ENCODE results near the gene EVA1C.

The EVA1C gene

DNA sequence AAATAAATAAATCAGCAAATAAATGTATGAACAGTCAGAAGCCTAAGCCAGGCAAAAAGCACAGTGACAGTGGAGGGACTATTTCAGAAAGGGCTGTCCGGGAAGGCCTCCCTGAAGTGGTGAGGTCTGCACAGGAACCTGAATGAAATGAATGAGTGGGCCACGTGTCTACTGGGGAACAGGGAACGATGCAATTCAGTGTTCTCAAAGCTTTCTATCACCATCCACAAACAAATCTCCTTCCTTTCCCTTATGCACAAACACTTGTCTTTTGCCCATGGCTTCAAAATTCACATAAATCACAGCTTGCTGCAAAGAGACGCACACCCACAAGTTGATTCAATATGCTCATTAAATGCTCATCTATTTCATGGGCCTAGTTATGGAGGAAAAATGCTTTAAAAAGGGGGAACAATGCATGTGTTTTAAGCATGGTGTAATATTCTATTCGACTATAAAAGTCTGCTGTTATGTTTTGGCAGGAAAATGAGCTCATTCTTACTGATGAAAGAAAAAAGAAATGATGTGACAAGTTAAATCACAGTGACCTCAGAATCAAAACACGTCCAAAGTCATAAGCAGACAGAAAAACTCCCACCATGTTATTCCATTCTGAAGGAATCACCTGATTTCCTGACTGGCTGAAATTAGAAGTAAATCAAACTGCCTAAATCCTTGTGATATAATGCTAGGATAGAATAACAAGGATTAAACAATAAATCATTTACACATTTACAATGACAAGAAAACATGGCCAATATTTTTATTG is 41.3 kb upstream of the EVA1C start:
- Histone ChIP-seq H3K9me3 (ENCODE audit: insufficient read depth, low read length) (no peaks in the 10 kb centered on the region), H3K4me1 (ENCODE audit: insufficient read depth, insufficient read length) (no peaks in the 10 kb centered on the region), H3K27me3 (ENCODE audit: insufficient read depth, insufficient read length) (no peaks in the 10 kb centered on the region), H3K4me3 (ENCODE audit: insufficient read length, low read depth) (no peak overlapping the region), H3K36me3 (ENCODE audit: insufficient read depth, insufficient read length, low read length) (peaks cover 99% of the 10 kb centered on the region), H3K9ac (ENCODE audit: insufficient read length, low read depth) (no peak overlapping the region)
- DNase-seq (ENCODE audit: low read depth, low spot score), result no peak
- TF ChIP-seq ZNF274 (IDR thresholded peaks at IDR 0.05; ENCODE audit: low read depth, low read length) (no peak), SUZ12 (IDR thresholded peaks at IDR 0.05; ENCODE audit: extremely low read depth, insufficient read depth, insufficient read length) (no peak), YY1 (IDR thresholded peaks at IDR 0.05; ENCODE audit: insufficient read depth, insufficient read length) (no peak)

- TF ChIP-seq YY1 (IDR thresholded peaks at IDR 0.05; ENCODE audit: insufficient read depth, insufficient read length) (no peak), SUZ12 (IDR thresholded peaks at IDR 0.05; ENCODE audit: extremely low read depth, insufficient read depth, insufficient read length) (no peak), ZNF274 (IDR thresholded peaks at IDR 0.05; ENCODE audit: low read depth, low read length) (no peak)
- H3K4me3 ChIP-seq (ENCODE audit: insufficient read length, low read depth), result no peak overlapping the region
- H3K27me3 ChIP-seq (ENCODE audit: insufficient read depth, insufficient read length), result no peaks in the 10 kb centered on the region
- DNase-seq (ENCODE audit: low read depth, low spot score), result no peak
- no peaks in the 10 kb centered on the region for H3K4me1 ChIP-seq (ENCODE audit: insufficient read depth, insufficient read length)
- H3K9ac ChIP-seq (ENCODE audit: insufficient read length, low read depth), result no peak overlapping the region
- peaks cover 98% of the 10 kb centered on the region for H3K36me3 ChIP-seq (ENCODE audit: insufficient read depth, insufficient read length, low read length)
- no peaks in the 10 kb centered on the region for H3K9me3 ChIP-seq (ENCODE audit: insufficient read depth, low read length)
Measured at GRCh38 chr21:32371913-32372314, 40.6 kb upstream of the EVA1C start.

DNA sequence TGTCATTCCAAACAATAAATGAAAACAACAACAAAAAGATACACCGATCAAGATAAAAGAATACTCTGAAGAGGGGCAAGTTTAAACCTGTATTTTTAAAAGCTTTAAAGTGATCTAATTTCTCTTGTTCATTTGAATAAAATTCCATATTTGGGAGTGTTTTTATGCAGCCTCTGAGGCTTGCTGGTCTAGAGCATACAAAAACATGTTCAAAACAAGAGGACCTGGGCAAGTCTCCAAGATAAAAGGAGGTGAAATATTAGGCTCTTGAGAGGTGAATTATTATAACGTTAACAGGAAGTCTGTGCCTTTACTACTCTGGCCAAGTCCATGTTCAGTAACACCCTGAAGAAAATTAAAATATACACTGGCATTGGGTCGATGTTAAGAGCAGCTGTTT is 39.8 kb upstream of the EVA1C start:
- Histone ChIP-seq H3K36me3 (ENCODE audit: insufficient read depth, insufficient read length, low read length) (peaks cover 98% of the 10 kb centered on the region), H3K4me1 (ENCODE audit: insufficient read depth, insufficient read length) (no peaks in the 10 kb centered on the region), H3K9me3 (ENCODE audit: insufficient read depth, low read length) (no peaks in the 10 kb centered on the region), H3K4me3 (ENCODE audit: insufficient read length, low read depth) (no peak overlapping the region), H3K27me3 (ENCODE audit: insufficient read depth, insufficient read length) (no peaks in the 10 kb centered on the region), H3K9ac (ENCODE audit: insufficient read length, low read depth) (no peak overlapping the region)
- no peak for DNase-seq (ENCODE audit: low read depth, low spot score)
- TF ChIP-seq SUZ12 (IDR thresholded peaks at IDR 0.05; ENCODE audit: extremely low read depth, insufficient read depth, insufficient read length) (no peak), YY1 (IDR thresholded peaks at IDR 0.05; ENCODE audit: insufficient read depth, insufficient read length) (no peak)

- DNase-seq (ENCODE audit: low read depth, low spot score), result no peak
- Histone ChIP-seq H3K9me3 (ENCODE audit: insufficient read depth, low read length) (no peaks in the 10 kb centered on the region), H3K4me1 (ENCODE audit: insufficient read depth, insufficient read length) (no peaks in the 10 kb centered on the region), H3K9ac (ENCODE audit: insufficient read length, low read depth) (no peak overlapping the region), H3K4me3 (ENCODE audit: insufficient read length, low read depth) (no peak overlapping the region), H3K36me3 (ENCODE audit: insufficient read depth, insufficient read length, low read length) (peaks cover 99% of the 10 kb centered on the region), H3K27me3 (ENCODE audit: insufficient read depth, insufficient read length) (no peaks in the 10 kb centered on the region)
- TF ChIP-seq ZNF274 (IDR thresholded peaks at IDR 0.05; ENCODE audit: low read depth, low read length) (no peak), YY1 (IDR thresholded peaks at IDR 0.05; ENCODE audit: insufficient read depth, insufficient read length) (no peak), SUZ12 (IDR thresholded peaks at IDR 0.05; ENCODE audit: extremely low read depth, insufficient read depth, insufficient read length) (no peak)
Measured at GRCh38 chr21:32377506-32377905, 35.0 kb upstream of the EVA1C start.

DNA sequence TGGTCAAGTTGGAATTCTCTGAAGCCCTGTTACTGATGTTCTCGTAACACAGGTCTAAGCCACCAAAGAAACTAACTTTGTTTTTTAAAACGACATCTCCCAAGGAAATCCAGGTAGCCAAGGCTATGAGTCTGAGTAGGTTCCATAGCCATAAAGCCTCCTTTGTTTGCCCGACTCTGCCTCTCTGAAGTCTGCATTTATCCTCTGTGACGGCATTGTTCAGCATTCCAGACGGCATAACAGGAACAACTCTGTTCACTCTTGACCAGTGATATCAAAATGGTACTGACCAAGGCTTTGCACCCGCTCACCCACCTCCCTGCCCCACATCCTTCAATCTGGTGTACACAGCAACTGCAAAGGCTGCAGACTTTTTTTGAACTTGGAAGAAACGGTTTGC is 34.5 kb upstream of the EVA1C start:
- Histone ChIP-seq H3K4me1 (ENCODE audit: insufficient read depth, insufficient read length) (no peaks in the 10 kb centered on the region), H3K9ac (ENCODE audit: insufficient read length, low read depth) (no peak overlapping the region), H3K27me3 (ENCODE audit: insufficient read depth, insufficient read length) (no peaks in the 10 kb centered on the region), H3K36me3 (ENCODE audit: insufficient read depth, insufficient read length, low read length) (peaks cover 99% of the 10 kb centered on the region), H3K9me3 (ENCODE audit: insufficient read depth, low read length) (no peaks in the 10 kb centered on the region), H3K4me3 (ENCODE audit: insufficient read length, low read depth) (no peak overlapping the region)
- no peak for DNase-seq (ENCODE audit: low read depth, low spot score)
- TF ChIP-seq YY1 (IDR thresholded peaks at IDR 0.05; ENCODE audit: insufficient read depth, insufficient read length) (no peak), ZNF274 (IDR thresholded peaks at IDR 0.05; ENCODE audit: low read depth, low read length) (no peak), SUZ12 (IDR thresholded peaks at IDR 0.05; ENCODE audit: extremely low read depth, insufficient read depth, insufficient read length) (no peak)

- Histone ChIP-seq H3K36me3 (ENCODE audit: insufficient read depth, insufficient read length, low read length) (peaks cover 99% of the 10 kb centered on the region), H3K9ac (ENCODE audit: insufficient read length, low read depth) (no peak overlapping the region), H3K27me3 (ENCODE audit: insufficient read depth, insufficient read length) (no peaks in the 10 kb centered on the region), H3K4me1 (ENCODE audit: insufficient read depth, insufficient read length) (no peaks in the 10 kb centered on the region), H3K9me3 (ENCODE audit: insufficient read depth, low read length) (no peaks in the 10 kb centered on the region), H3K4me3 (ENCODE audit: insufficient read length, low read depth) (no peak overlapping the region)
- no peak for DNase-seq (ENCODE audit: low read depth, low spot score)
- TF ChIP-seq SUZ12 (IDR thresholded peaks at IDR 0.05; ENCODE audit: extremely low read depth, insufficient read depth, insufficient read length), result no peak
- TF ChIP-seq YY1 (IDR thresholded peaks at IDR 0.05; ENCODE audit: insufficient read depth, insufficient read length), result no peak
- no peak for TF ChIP-seq ZNF274 (IDR thresholded peaks at IDR 0.05; ENCODE audit: low read depth, low read length)
Measured at GRCh38 chr21:32378956-32379355, 33.5 kb upstream of the EVA1C start.

DNA sequence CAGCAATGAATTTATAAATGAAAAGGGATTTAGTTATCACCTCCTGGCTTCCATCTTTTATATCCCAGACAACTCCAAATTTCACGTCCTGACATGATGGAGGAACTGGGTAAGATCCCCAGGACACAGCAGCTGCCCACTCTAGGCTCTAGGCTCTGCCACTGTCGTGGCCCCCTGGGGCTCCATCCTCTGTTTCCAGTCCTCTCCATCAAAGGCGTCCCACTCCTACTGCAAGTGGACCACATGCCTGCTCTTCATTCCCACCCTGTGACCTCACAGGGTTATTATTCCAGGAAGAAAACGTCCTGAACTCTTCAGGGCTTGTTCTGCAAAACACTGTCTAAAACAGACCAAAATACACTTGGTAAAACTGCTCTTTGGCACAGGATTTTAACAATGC is 31.6 kb upstream of the EVA1C start:
- TF ChIP-seq SUZ12 (IDR thresholded peaks at IDR 0.05; ENCODE audit: extremely low read depth, insufficient read depth, insufficient read length) (no peak), YY1 (IDR thresholded peaks at IDR 0.05; ENCODE audit: insufficient read depth, insufficient read length) (no peak), ZNF274 (IDR thresholded peaks at IDR 0.05; ENCODE audit: low read depth, low read length) (no peak)
- no peak for DNase-seq (ENCODE audit: low read depth, low spot score)
- Histone ChIP-seq H3K4me3 (ENCODE audit: insufficient read length, low read depth) (no peak overlapping the region), H3K9me3 (ENCODE audit: insufficient read depth, low read length) (no peaks in the 10 kb centered on the region), H3K9ac (ENCODE audit: insufficient read length, low read depth) (no peak overlapping the region), H3K27me3 (ENCODE audit: insufficient read depth, insufficient read length) (no peaks in the 10 kb centered on the region), H3K4me1 (ENCODE audit: insufficient read depth, insufficient read length) (no peaks in the 10 kb centered on the region), H3K36me3 (ENCODE audit: insufficient read depth, insufficient read length, low read length) (peaks cover 95% of the 10 kb centered on the region)
